Endothelial cell (in vitro differentiated cells): ENCODE data around the gene STARD5. TPM values are rescaled to one million over a fixed set of nuclear protein-coding genes. Genes with fewer than 3 reads are reported as not detected.

Experiments
- DNase-seq: peaks from one replicate; pipeline ENCODE4 v3.0.0; 2021; ENCODE audit warnings: low spot score
- H3K27ac Mint-ChIP-seq: one replicate; pipeline ENCODE4 v1.8.0; 2021; ENCODE audit warnings: mixed read lengths, inconsistent platforms; ENCODE audit not compliant: unreplicated experiment
- H3K27me3 Mint-ChIP-seq: one replicate; pipeline ENCODE4 v1.8.0; 2021; ENCODE audit warnings: mild to moderate bottlenecking, moderate library complexity, mixed read lengths, inconsistent platforms; ENCODE audit not compliant: unreplicated experiment
- H3K36me3 Mint-ChIP-seq: one replicate; pipeline ENCODE4 v1.8.0; 2021; ENCODE audit warnings: mild to moderate bottlenecking, low read depth, mixed read lengths, inconsistent platforms; ENCODE audit not compliant: unreplicated experiment
- H3K4me1 Mint-ChIP-seq: one replicate; pipeline ENCODE4 v1.8.0; 2021; ENCODE audit warnings: mild to moderate bottlenecking, mixed read lengths, inconsistent platforms; ENCODE audit not compliant: unreplicated experiment
- H3K4me3 Mint-ChIP-seq: one replicate; pipeline ENCODE4 v1.8.0; 2021; ENCODE audit warnings: mild to moderate bottlenecking, mixed read lengths, inconsistent platforms; ENCODE audit not compliant: unreplicated experiment
- H3K9me3 Mint-ChIP-seq: one replicate; pipeline ENCODE4 v1.8.0; 2021; ENCODE audit warnings: mixed read lengths, inconsistent platforms; ENCODE audit not compliant: unreplicated experiment
- total RNA-seq: library from RNA; stranded (reverse); fragmentation: NEBNext Ultra II Directional; extraction: Animal tissue kit (Norgen Biotek cat#: 25700); gene quantifications from one replicate; pipeline ENCODE4 v1.2.1, GENCODE V29; 2021; ENCODE audit not compliant: unreplicated experiment
- TF ChIP-seq, protein P1 (sequence below): fragments of 200-600 bp; sonication (generic); IDR thresholded peaks from one replicate; pipeline ENCODE4 v1.5.0; 2021; ENCODE audit warnings: antibody characterized with exemption; ENCODE audit not compliant: unreplicated experiment

STARD5 gene
- total RNA-seq, 1 donor from 2014 or later: 7.3 TPM

DNA sequence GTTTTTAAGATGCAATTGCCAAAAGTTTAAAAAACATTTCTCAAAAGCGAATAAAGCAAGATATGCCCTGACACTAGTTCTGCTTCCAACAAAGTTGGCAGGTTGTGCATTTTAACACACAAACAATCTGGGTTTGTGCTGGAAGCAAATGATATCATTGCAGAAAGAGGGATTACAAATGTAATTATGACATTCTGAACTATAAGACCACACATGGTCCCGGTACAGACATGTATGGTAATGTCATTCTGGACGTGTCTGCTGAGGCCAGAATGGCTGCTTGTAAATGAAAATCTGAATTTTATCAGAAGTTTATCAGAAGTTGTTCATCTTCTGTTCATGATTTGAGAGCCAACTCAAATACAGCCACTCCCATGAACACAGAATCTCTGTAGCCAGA is 39.3 kb upstream of the STARD5 start:
- H3K27me3 Mint-ChIP-seq: peaks cover 5% of the 10 kb centered on the region
- H3K9me3 Mint-ChIP-seq: no peaks in the 10 kb centered on the region
- H3K27ac Mint-ChIP-seq: no peak overlapping the region
- H3K36me3 Mint-ChIP-seq: no peaks in the 10 kb centered on the region
- TF ChIP-seq, protein P1, sequence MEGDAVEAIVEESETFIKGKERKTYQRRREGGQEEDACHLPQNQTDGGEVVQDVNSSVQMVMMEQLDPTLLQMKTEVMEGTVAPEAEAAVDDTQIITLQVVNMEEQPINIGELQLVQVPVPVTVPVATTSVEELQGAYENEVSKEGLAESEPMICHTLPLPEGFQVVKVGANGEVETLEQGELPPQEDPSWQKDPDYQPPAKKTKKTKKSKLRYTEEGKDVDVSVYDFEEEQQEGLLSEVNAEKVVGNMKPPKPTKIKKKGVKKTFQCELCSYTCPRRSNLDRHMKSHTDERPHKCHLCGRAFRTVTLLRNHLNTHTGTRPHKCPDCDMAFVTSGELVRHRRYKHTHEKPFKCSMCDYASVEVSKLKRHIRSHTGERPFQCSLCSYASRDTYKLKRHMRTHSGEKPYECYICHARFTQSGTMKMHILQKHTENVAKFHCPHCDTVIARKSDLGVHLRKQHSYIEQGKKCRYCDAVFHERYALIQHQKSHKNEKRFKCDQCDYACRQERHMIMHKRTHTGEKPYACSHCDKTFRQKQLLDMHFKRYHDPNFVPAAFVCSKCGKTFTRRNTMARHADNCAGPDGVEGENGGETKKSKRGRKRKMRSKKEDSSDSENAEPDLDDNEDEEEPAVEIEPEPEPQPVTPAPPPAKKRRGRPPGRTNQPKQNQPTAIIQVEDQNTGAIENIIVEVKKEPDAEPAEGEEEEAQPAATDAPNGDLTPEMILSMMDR: no peak
- no peak for DNase-seq
- H3K4me3 Mint-ChIP-seq: no peak overlapping the region
- H3K4me1 Mint-ChIP-seq: no peaks in the 10 kb centered on the region

DNA sequence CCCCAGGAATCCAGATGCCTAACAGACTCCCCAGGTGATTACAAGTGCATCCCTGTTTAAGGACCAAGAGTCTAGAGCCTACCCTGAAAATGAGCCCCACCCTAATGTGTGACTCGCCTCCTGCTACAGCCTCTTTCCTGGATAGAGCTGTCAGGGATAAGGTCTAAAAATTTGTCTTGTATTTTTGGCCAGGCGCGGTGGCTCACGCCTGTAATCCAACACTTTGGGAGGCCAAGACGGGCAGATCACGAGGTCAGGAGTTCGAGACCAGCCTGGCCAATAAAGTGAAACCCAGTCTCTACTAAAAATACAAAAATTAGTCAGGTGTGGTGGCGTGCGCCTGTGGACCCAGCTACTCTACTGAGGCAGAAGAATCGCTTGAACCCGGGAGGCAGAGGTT is 38.8 kb upstream of the STARD5 start:
- Mint-ChIP-seq H3K9me3 (no peaks in the 10 kb centered on the region), H3K4me3 (no peak overlapping the region), H3K27ac (no peak overlapping the region), H3K27me3 (peaks cover 3% of the 10 kb centered on the region), H3K4me1 (no peaks in the 10 kb centered on the region), H3K36me3 (no peaks in the 10 kb centered on the region)
- TF ChIP-seq, protein P1: no peak
- no peak for DNase-seq

DNA sequence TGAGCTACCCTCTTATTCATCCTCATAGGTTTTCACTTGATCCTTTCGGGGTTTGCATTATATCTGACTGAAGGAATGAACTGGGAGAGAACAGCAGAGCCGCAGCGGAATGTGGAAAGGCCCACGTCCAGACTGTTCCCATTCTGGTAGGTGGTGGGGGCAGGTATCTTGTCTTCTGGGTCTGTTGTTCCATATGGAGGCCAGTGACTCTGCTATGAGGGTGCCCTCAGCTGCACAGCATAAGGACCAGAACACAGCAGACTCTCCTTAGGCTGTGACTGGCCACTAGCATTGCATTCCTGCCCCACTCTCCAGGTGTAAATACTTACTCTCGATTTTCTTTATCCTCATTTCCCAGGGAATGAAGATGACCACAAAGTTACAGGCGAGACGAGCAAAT is 38.0 kb upstream of the STARD5 start:
- Mint-ChIP-seq H3K27ac (no peak overlapping the region), H3K4me3 (no peak overlapping the region), H3K36me3 (no peaks in the 10 kb centered on the region), H3K4me1 (no peaks in the 10 kb centered on the region), H3K27me3 (peaks cover 5% of the 10 kb centered on the region), H3K9me3 (no peaks in the 10 kb centered on the region)
- DNase-seq: no peak
- TF ChIP-seq, protein P1: no peak

DNA sequence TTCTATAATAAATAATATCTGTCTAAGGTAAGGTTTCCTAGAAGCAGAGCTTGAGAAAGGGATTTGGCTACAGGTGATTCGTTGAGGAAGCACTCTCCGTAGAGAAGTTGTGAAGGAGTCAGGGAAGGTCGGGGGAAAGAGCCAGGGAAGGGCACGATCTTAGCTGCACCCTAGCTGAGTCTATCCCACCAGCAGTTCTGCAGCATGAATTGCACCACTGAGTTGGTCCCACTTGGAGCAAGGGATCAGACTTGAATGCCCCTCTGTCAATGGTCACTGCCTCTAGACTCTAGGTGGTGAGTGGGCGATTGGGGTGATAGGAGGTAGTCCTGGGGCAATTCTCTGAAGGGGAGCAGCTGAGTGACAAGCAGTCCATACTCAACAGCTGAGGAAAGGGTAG is 36.5 kb upstream of the STARD5 start:
- Mint-ChIP-seq H3K9me3 (no peaks in the 10 kb centered on the region), H3K4me3 (no peak overlapping the region), H3K4me1 (no peaks in the 10 kb centered on the region), H3K36me3 (no peaks in the 10 kb centered on the region), H3K27me3 (peaks cover 5% of the 10 kb centered on the region), H3K27ac (no peak overlapping the region)
- TF ChIP-seq, protein P1: no peak
- no peak for DNase-seq

DNA sequence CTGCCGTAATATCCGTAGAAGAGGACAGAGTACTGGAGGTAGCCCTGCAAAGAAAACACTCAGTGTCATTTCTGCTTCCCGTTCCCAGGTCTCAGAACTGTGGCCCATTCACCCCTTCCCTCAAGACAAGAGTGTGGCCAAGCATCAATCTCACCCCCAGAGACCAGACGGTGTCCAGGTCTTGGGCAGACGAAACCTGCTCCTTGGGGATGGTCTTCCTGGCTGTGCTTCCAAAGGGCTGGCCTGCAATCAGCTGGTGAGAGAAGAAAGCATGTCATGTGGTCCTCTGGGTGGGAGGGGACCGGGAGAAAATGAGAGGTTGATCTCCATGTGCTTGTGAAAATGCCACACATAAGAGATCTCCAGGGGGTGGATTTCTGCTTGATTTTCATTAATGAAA is 34.3 kb upstream of the STARD5 start:
- Mint-ChIP-seq H3K4me1 (no peaks in the 10 kb centered on the region), H3K9me3 (no peaks in the 10 kb centered on the region), H3K4me3 (no peak overlapping the region), H3K27ac (no peak overlapping the region), H3K27me3 (peaks cover 5% of the 10 kb centered on the region), H3K36me3 (no peaks in the 10 kb centered on the region)
- DNase-seq: no peak
- TF ChIP-seq, protein P1: no peak
